ENCODE data around the gene MMRN1.

GRCh38 chr4:89871211-89871610 is 23.4 kb upstream of the MMRN1 start:
- TF ChIP-seq CTCF (IDR thresholded peaks at IDR 0.05) (no peak), POLR2A (IDR thresholded peaks at IDR 0.05) (no peak)

Data from lower leg skin (tissue), 3 donors.